Esophagus squamous epithelium (tissue), 4 donors: ENCODE results near the gene TMEM37.

Experiments
- CTCF ChIP-seq, 6 experiments: fragments of 450-650 bp in 4 of 6; fragments of 200-600 bp in 2 of 6; sonication (generic) in 2 of 6; IDR thresholded peaks; one replicate each; pipeline ENCODE4 v1.5.1; 2016 to 2019; ENCODE audit warnings: antibody characterized with exemption in 6 of 6, mild to moderate bottlenecking in 4 of 6, moderate library complexity in 4 of 6
- POLR2A ChIP-seq, 4 donors: fragments of 450-650 bp; IDR thresholded peaks; one replicate each; pipeline ENCODE4 v1.6.1; 2017; ENCODE audit warnings: antibody characterized with exemption in 4 of 4, mild to moderate bottlenecking in 4 of 4, moderate library complexity in 3 of 4

DNA sequence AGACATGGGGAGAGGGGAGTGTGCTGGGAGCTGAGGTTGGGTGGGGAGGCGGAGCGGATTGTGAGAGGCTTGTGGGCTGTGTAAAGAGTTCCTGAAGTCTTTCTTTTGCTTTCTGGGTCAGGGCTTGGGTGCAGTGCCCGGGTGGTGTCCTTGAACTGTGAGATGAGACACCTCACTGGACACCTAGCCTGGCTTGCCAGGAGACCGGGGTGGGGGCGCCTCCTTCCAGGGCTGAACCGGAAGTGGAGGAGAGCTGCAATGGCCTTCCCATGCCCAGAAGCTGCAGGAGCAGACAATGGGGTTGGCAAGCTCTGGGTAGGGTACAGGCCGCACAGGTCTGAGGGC is 4.3 kb downstream of the TMEM37 start:
- TF ChIP-seq CTCF (IDR thresholded peaks at IDR 0.05) (no peak), POLR2A (IDR thresholded peaks at IDR 0.05) (no peak)
